Uterus (tissue), 2 donors: ENCODE results near the gene OBSCN.

Experiments
- POLR2A ChIP-seq, 2 donors: fragments of 450-650 bp; IDR thresholded peaks; one replicate each; pipeline ENCODE4 v1.6.1; 2016; ENCODE audit warnings: antibody characterized with exemption in 2 of 2, mild to moderate bottlenecking in 1 of 2, moderate library complexity in 1 of 2
- TF ChIP-seq, protein P1 (sequence below), 4 experiments: fragments of 200-600 bp in 2 of 4; fragments of 450-650 bp in 2 of 4; sonication (generic) in 2 of 4; IDR thresholded peaks; one replicate each; pipeline ENCODE4 v1.5.1; 2016 to 2019; ENCODE audit warnings: antibody characterized with exemption in 4 of 4, mild to moderate bottlenecking in 2 of 4, moderate library complexity in 1 of 4

DNA sequence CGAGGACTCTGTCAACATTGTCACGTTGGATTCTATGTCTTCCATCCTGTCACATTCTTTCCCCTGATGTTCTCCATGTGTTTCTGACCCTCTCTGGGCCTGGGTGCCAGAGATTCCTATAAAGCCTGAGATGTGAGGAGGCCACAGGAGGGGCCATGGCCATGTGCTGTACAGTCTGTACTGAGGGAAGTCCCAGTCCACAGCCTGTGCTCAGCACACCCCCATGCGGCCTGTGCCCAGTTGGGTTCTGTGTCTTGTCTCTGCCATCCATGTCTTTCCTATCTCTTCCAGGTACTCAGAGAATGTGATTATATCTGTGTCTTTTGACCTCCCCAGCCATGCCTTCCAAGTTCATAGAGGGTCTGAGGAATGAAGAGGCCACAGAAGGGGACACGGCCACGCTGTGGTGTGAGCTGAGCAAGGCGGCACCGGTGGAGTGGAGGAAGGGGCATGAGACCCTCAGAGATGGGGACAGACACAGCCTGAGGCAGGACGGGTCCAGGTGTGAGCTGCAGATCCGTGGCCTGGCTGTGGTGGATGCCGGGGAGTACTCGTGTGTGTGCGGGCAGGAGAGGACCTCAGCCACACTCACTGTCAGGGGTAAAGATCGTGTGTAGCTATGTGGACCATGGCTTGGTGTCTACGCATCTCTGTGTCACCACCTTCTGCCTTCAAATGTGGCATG lies 86.1 kb downstream of the OBSCN start:
- TF ChIP-seq, protein P1, sequence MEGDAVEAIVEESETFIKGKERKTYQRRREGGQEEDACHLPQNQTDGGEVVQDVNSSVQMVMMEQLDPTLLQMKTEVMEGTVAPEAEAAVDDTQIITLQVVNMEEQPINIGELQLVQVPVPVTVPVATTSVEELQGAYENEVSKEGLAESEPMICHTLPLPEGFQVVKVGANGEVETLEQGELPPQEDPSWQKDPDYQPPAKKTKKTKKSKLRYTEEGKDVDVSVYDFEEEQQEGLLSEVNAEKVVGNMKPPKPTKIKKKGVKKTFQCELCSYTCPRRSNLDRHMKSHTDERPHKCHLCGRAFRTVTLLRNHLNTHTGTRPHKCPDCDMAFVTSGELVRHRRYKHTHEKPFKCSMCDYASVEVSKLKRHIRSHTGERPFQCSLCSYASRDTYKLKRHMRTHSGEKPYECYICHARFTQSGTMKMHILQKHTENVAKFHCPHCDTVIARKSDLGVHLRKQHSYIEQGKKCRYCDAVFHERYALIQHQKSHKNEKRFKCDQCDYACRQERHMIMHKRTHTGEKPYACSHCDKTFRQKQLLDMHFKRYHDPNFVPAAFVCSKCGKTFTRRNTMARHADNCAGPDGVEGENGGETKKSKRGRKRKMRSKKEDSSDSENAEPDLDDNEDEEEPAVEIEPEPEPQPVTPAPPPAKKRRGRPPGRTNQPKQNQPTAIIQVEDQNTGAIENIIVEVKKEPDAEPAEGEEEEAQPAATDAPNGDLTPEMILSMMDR (IDR thresholded peaks at IDR 0.05) = no peak
- no peak for TF ChIP-seq POLR2A (IDR thresholded peaks at IDR 0.05)
